ENCODE data around the gene MAB21L3. TPM values are rescaled to one million over a fixed set of nuclear protein-coding genes. Genes with fewer than 3 reads are reported as not detected.

The MAB21L3 gene
- total and polyA plus RNA-seq, 8 donors, result 0.18 to 0.60 TPM; not detected in 6

- H3K27ac ChIP-seq, result no peak overlapping the region
- peaks cover 0 to 10% (median 0%) of the 10 kb centered on the region in 3 donors for H3K27me3 ChIP-seq
- no peaks in the 10 kb centered on the region for H3K9me3 ChIP-seq
- 28 to 51% (median 38%) methylated on average over 5 of the region's 5 CpGs for WGBS, 5 donors
- TF ChIP-seq CTCF (IDR thresholded peaks at IDR 0.05) (no peak), POLR2AphosphoS5 (IDR thresholded peaks at IDR 0.05) (no peak), EP300 (IDR thresholded peaks at IDR 0.05) (no peak), POLR2A (IDR thresholded peaks at IDR 0.05) (no peak)
- peak in 1 of 2 donors; percentile 36 for DNase-seq
- peaks cover 0 to 7% (median 0%) of the 10 kb centered on the region in 4 donors for H3K4me1 ChIP-seq
- H3K36me3 ChIP-seq, result no peaks in the 10 kb centered on the region
- H3K4me3 ChIP-seq, result no peak overlapping the region
- intact Hi-C loops (cut with DNase I; ENCODE audit: low total_unique reads), result no loop called here
Measured at GRCh38 chr1:116125758-116126157, 14.6 kb downstream of the MAB21L3 start.

- H3K27me3 ChIP-seq, result peaks cover 0 to 10% (median 0%) of the 10 kb centered on the region in 3 donors
- no peaks in the 10 kb centered on the region for H3K9me3 ChIP-seq
- H3K4me3 ChIP-seq, result no peak overlapping the region
- DNase-seq, result no peak
- H3K4me1 ChIP-seq, result peaks cover 0 to 7% (median 0%) of the 10 kb centered on the region in 4 donors
- intact Hi-C loops (cut with DNase I; ENCODE audit: low total_unique reads), result no loop called here
- 54 to 73% (median 63%) methylated on average over 4 of the region's 4 CpGs for WGBS, 5 donors
- no peaks in the 10 kb centered on the region for H3K36me3 ChIP-seq
- no peak overlapping the region for H3K27ac ChIP-seq
- TF ChIP-seq EP300 (IDR thresholded peaks at IDR 0.05) (no peak), POLR2A (IDR thresholded peaks at IDR 0.05) (no peak), CTCF (IDR thresholded peaks at IDR 0.05) (no peak), POLR2AphosphoS5 (IDR thresholded peaks at IDR 0.05) (no peak)
Measured at GRCh38 chr1:116126281-116126680, 15.1 kb downstream of the MAB21L3 start.

- no peak overlapping the region for H3K27ac ChIP-seq
- H3K4me3 ChIP-seq, result no peak overlapping the region
- 77 to 84% (median 78%) methylated on average over 13 of the region's 13 CpGs for WGBS, 5 donors
- intact Hi-C loops (cut with DNase I; ENCODE audit: low total_unique reads), result no loop called here
- H3K27me3 ChIP-seq, result peaks cover 0 to 10% (median 0%) of the 10 kb centered on the region in 3 donors
- DNase-seq, result no peak
- no peaks in the 10 kb centered on the region for H3K9me3 ChIP-seq
- H3K4me1 ChIP-seq, result peaks cover 0 to 7% (median 0%) of the 10 kb centered on the region in 4 donors
- TF ChIP-seq CTCF (IDR thresholded peaks at IDR 0.05) (no peak), EP300 (IDR thresholded peaks at IDR 0.05) (no peak), POLR2AphosphoS5 (IDR thresholded peaks at IDR 0.05) (no peak), POLR2A (IDR thresholded peaks at IDR 0.05) (no peak)
- H3K36me3 ChIP-seq, result no peaks in the 10 kb centered on the region
Measured at GRCh38 chr1:116127123-116127847, 16.1 kb downstream of the MAB21L3 start.

GRCh38 chr1:116127848-116128540 lies 16.8 kb downstream of the MAB21L3 start:
- H3K36me3 ChIP-seq, result no peaks in the 10 kb centered on the region
- WGBS, 5 donors, result 81 to 82% (median 82%) methylated on average over 5 to 7 of the region's 7 CpGs
- no peaks in the 10 kb centered on the region for H3K9me3 ChIP-seq
- TF ChIP-seq POLR2A (IDR thresholded peaks at IDR 0.05), result no peak
- no peak for TF ChIP-seq EP300 (IDR thresholded peaks at IDR 0.05)
- TF ChIP-seq POLR2AphosphoS5 (IDR thresholded peaks at IDR 0.05), result no peak
- TF ChIP-seq CTCF (IDR thresholded peaks at IDR 0.05), result no peak
- no peak for DNase-seq
- no peak overlapping the region for H3K27ac ChIP-seq
- H3K27me3 ChIP-seq, result peaks cover 0 to 10% (median 0%) of the 10 kb centered on the region in 3 donors
- H3K4me1 ChIP-seq, result peaks cover 0 to 2% (median 0%) of the 10 kb centered on the region in 4 donors
- no peak overlapping the region for H3K4me3 ChIP-seq
- intact Hi-C loops (cut with DNase I; ENCODE audit: low total_unique reads), result no loop called here
